ENCODE results near the gene ATXN3L. TPM values are rescaled to one million over a fixed set of nuclear protein-coding genes. Genes with fewer than 3 reads are reported as not detected.
A peak's percentile ranks its signal among the peaks of the same experiment; 100 is the strongest.

The ATXN3L gene
- total and polyA plus RNA-seq, 10 of the 15 experiments (the other 5 are each of a cell fraction or from before 2014, with no cell fraction given), result not detected

- TF ChIP-seq, protein P1, sequence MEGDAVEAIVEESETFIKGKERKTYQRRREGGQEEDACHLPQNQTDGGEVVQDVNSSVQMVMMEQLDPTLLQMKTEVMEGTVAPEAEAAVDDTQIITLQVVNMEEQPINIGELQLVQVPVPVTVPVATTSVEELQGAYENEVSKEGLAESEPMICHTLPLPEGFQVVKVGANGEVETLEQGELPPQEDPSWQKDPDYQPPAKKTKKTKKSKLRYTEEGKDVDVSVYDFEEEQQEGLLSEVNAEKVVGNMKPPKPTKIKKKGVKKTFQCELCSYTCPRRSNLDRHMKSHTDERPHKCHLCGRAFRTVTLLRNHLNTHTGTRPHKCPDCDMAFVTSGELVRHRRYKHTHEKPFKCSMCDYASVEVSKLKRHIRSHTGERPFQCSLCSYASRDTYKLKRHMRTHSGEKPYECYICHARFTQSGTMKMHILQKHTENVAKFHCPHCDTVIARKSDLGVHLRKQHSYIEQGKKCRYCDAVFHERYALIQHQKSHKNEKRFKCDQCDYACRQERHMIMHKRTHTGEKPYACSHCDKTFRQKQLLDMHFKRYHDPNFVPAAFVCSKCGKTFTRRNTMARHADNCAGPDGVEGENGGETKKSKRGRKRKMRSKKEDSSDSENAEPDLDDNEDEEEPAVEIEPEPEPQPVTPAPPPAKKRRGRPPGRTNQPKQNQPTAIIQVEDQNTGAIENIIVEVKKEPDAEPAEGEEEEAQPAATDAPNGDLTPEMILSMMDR (IDR thresholded peaks at IDR 0.05 in 2 of 3, conservative IDR thresholded peaks at IDR 0.05 in 1 of 3; ENCODE audit: control insufficient read depth in 2 of 3, extremely low read depth in 1 of 3, insufficient read depth in 1 of 3, low read depth in 3 of 3, low read length in 3 of 3), result peak in 1 of 3 experiments; percentile 10; a peak in 1 of 6 replicates
- no peak for TF ChIP-seq TARDBP (IDR thresholded peaks at IDR 0.05; ENCODE audit: borderline replicate concordance)
- TF ChIP-seq RAD21 (IDR thresholded peaks at IDR 0.05; ENCODE audit: insufficient read depth, low read depth, low read length), result peak; percentile 42
- peak; percentile 36 for TF ChIP-seq MEF2B (IDR thresholded peaks at IDR 0.05; ENCODE audit: partially characterized antibody, poor library complexity, severe bottlenecking)
- TF ChIP-seq MXI1 (IDR thresholded peaks at IDR 0.05; ENCODE audit: low read depth, low read length), result no peak
- TF ChIP-seq, protein P2, sequence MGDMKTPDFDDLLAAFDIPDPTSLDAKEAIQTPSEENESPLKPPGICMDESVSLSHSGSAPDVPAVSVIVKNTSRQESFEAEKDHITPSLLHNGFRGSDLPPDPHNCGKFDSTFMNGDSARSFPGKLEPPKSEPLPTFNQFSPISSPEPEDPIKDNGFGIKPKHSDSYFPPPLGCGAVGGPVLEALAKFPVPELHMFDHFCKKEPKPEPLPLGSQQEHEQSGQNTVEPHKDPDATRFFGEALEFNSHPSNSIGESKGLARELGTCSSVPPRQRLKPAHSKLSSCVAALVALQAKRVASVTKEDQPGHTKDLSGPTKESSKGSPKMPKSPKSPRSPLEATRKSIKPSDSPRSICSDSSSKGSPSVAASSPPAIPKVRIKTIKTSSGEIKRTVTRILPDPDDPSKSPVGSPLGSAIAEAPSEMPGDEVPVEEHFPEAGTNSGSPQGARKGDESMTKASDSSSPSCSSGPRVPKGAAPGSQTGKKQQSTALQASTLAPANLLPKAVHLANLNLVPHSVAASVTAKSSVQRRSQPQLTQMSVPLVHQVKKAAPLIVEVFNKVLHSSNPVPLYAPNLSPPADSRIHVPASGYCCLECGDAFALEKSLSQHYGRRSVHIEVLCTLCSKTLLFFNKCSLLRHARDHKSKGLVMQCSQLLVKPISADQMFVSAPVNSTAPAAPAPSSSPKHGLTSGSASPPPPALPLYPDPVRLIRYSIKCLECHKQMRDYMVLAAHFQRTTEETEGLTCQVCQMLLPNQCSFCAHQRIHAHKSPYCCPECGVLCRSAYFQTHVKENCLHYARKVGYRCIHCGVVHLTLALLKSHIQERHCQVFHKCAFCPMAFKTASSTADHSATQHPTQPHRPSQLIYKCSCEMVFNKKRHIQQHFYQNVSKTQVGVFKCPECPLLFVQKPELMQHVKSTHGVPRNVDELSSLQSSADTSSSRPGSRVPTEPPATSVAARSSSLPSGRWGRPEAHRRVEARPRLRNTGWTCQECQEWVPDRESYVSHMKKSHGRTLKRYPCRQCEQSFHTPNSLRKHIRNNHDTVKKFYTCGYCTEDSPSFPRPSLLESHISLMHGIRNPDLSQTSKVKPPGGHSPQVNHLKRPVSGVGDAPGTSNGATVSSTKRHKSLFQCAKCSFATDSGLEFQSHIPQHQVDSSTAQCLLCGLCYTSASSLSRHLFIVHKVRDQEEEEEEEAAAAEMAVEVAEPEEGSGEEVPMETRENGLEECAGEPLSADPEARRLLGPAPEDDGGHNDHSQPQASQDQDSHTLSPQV (IDR thresholded peaks at IDR 0.05), result no peak
- peak; percentile 35; the same call in 1 of the 2 replicates for TF ChIP-seq SMC3 (IDR thresholded peaks at IDR 0.05; ENCODE audit: borderline replicate concordance, low read length)
- TF ChIP-seq ZNF622 (IDR thresholded peaks at IDR 0.05), result no peak
- no peak for TF ChIP-seq MLLT1 (IDR thresholded peaks at IDR 0.05)
- no peak for TF ChIP-seq SREBF1 (IDR thresholded peaks at IDR 0.05; ENCODE audit: low read length)
- TF ChIP-seq NBN (IDR thresholded peaks at IDR 0.05), result no peak
- no peak for TF ChIP-seq STAT3 (IDR thresholded peaks at IDR 0.05; ENCODE audit: low read depth, low read length)
Measured at GRCh38 chrX:13341491-13342101, 21.7 kb upstream of the ATXN3L start (continued).
